ENCODE measurements around the gene PADI1. TPM values are rescaled to one million over a fixed set of nuclear protein-coding genes. Genes with fewer than 3 reads are reported as not detected.

PADI1 gene
- total RNA-seq, 4 donors from 2014 or later, result not detected

- no peak overlapping the region for H3K27ac ChIP-seq
- no peaks in the 10 kb centered on the region for H3K36me3 ChIP-seq
- no peaks in the 10 kb centered on the region for H3K27me3 ChIP-seq
- no peak for TF ChIP-seq POLR2A (IDR thresholded peaks at IDR 0.05)
- TF ChIP-seq CTCF (IDR thresholded peaks at IDR 0.05), result no peak
- no peak overlapping the region for H3K4me3 ChIP-seq
- peak in 1 of 3 donors; percentile 3 for DNase-seq
- H3K9me3 ChIP-seq, result no peaks in the 10 kb centered on the region
- H3K4me1 ChIP-seq, result no peaks in the 10 kb centered on the region
Observed at GRCh38 chr1:17188889-17189631, 15.9 kb upstream of the PADI1 start.

DNA sequence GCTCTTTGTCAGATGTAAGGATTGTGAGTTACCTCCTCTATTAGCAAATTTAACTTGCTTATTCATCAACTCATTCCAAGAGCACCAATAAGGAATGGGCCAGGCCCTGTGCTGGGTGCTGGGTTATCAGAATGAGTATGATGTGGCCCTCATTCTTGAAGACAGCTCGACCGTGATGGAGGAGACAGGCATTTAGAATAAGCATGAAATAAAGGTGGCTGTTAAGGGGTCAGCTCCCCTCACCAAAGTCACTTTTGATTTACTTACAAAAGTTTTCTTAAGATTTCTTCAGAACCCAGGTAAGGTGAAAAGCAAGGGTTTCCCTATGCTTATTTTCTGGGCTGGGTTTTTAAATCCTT, 15.3 kb upstream of the PADI1 start:
- TF ChIP-seq POLR2A (IDR thresholded peaks at IDR 0.05) (no peak), CTCF (IDR thresholded peaks at IDR 0.05) (no peak)
- DNase-seq, result no peak
- H3K27me3 ChIP-seq, result no peaks in the 10 kb centered on the region
- H3K36me3 ChIP-seq, result no peaks in the 10 kb centered on the region
- H3K4me3 ChIP-seq, result no peak overlapping the region
- no peak overlapping the region for H3K27ac ChIP-seq
- H3K4me1 ChIP-seq, result no peaks in the 10 kb centered on the region
- H3K9me3 ChIP-seq, result no peaks in the 10 kb centered on the region

DNA sequence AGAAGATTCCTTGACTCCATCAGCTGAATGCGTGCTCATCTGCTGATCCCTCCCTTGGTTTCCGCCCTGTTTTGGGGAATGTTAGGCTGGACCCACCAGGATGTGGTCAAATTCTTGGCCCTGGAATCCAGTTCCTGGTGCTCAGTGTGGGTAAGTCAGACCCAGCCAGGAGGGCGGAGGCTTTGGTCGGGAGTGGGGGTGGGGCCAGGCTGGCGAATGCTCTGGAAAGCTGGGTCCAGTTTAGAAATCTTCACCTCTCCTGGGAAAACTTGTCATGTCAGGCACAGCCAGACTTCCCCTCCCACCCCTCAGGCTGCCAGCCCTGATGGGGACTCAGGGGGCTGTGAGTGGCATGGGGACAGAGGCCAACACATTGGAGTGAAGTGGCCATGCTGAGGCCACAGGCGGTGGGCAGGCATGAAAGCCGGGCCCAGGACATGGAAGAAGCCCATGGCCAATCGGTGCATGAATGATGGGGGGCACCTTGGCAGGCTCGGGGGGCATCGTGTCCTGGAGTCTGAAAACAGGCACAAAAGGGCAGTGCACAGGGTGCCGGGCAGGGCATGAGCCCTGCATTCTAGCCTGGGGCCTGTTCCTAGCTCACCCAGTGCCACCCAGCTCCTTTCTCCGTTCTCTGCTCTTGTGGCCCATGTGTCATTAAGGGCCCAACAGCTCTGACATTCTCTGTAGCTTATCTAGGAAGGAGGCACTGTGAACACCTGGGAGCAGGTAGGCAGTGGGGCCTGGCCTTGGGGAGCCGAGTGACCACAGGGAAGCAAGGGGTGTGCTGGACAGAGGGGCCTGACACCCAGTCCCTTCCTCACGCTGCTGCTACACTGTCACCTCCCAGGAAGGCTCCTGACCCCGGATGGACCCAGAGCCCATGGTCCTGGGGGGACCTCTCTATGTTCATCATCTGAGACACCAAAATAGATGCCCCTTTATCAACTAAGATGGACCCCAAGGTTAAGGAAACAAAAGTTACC, 14.6 kb upstream of the PADI1 start:
- TF ChIP-seq POLR2A (IDR thresholded peaks at IDR 0.05) (no peak), CTCF (IDR thresholded peaks at IDR 0.05) (no peak)
- peak in 1 of 3 donors; percentile 29 for DNase-seq
- Histone ChIP-seq H3K4me1 (no peaks in the 10 kb centered on the region), H3K27ac (no peak overlapping the region), H3K36me3 (no peaks in the 10 kb centered on the region), H3K4me3 (no peak overlapping the region), H3K9me3 (no peaks in the 10 kb centered on the region), H3K27me3 (no peaks in the 10 kb centered on the region)

- no peak overlapping the region for H3K27ac ChIP-seq
- H3K4me3 ChIP-seq, result no peak overlapping the region
- no peaks in the 10 kb centered on the region for H3K36me3 ChIP-seq
- DNase-seq, result no peak
- TF ChIP-seq POLR2A (IDR thresholded peaks at IDR 0.05) (no peak), CTCF (IDR thresholded peaks at IDR 0.05) (no peak)
- H3K4me1 ChIP-seq, result no peaks in the 10 kb centered on the region
- H3K9me3 ChIP-seq, result no peaks in the 10 kb centered on the region
- H3K27me3 ChIP-seq, result no peaks in the 10 kb centered on the region
Observed at GRCh38 chr1:17191990-17192242, 13.0 kb upstream of the PADI1 start.

GRCh38 chr1:17192394-17193221, 12.3 kb upstream of the PADI1 start:
- Histone ChIP-seq H3K27me3 (no peaks in the 10 kb centered on the region), H3K27ac (no peak overlapping the region), H3K4me3 (no peak overlapping the region), H3K36me3 (no peaks in the 10 kb centered on the region), H3K9me3 (no peaks in the 10 kb centered on the region), H3K4me1 (no peaks in the 10 kb centered on the region)
- no peak for DNase-seq
- TF ChIP-seq POLR2A (IDR thresholded peaks at IDR 0.05) (no peak), CTCF (IDR thresholded peaks at IDR 0.05) (no peak)
